ENCODE results near the gene POLD4.
A peak's percentile ranks its signal among the peaks of the same experiment; 100 is the strongest.

POLD4 gene

GRCh38 chr11:67315325-67315909, 37.9 kb downstream of the POLD4 start:
- Histone ChIP-seq H3K36me3 (ENCODE audit: control insufficient read depth in 1 of 2, insufficient read depth in 2 of 2, low read length in 2 of 2) (peaks cover 8 to 13% of the 10 kb centered on the region in 2 experiments), H2BK120ac (ENCODE audit: insufficient read depth, low read length, poor library complexity) (peak overlapping the region; percentile 11), H3K23ac (ENCODE audit: low read length) (no peak overlapping the region), H3K4ac (ENCODE audit: low read depth, low read length) (no peak overlapping the region), H3K18ac (ENCODE audit: low read length) (no peak overlapping the region), H4K8ac (ENCODE audit: low read depth, low read length) (no peak overlapping the region), H3K9ac (ENCODE audit: low read length) (no peak overlapping the region), H3K14ac (ENCODE audit: low read length) (no peak overlapping the region), H4K91ac (ENCODE audit: low read depth, low read length) (no peak overlapping the region), H3K79me1 (ENCODE audit: low read length) (peaks cover 11% of the 10 kb centered on the region), H4K12ac (ENCODE audit: low read depth, low read length) (no peak overlapping the region), H3K4me1 (ENCODE audit: control insufficient read depth in 1 of 2, insufficient read depth in 2 of 2, low read length in 2 of 2) (peaks cover 11 to 19% of the 10 kb centered on the region in 2 experiments), H3K4me3 (ENCODE audit: low read depth, low read length) (no peak overlapping the region), H3K27ac (ENCODE audit: low read depth, low read length) (no peak overlapping the region), H3K4me2 (ENCODE audit: low read length) (no peak overlapping the region), H3K79me2 (ENCODE audit: control insufficient read depth, insufficient read depth, low read length, poor library complexity) (peaks cover 5% of the 10 kb centered on the region), H2BK12ac (ENCODE audit: low read length) (no peak overlapping the region), H2BK5ac (ENCODE audit: low read depth, low read length, poor library complexity) (no peak overlapping the region), H3K27me3 (ENCODE audit: insufficient read depth, low read length) (peaks cover 3% of the 10 kb centered on the region), H3K9me3 (ENCODE audit: insufficient read depth, low read depth, low read length) (no peaks in the 10 kb centered on the region), H2AK5ac (ENCODE audit: low read length) (no peak overlapping the region), H2AFZ (ENCODE audit: insufficient read depth, low read length, poor library complexity) (no peak overlapping the region)
- DNase-seq, result peak in 1 of 2 donors; percentile 44
- WGBS (ENCODE audit: extremely low coverage, insufficient coverage, insufficient read length), result no CpG with 5 or more reads among the region's 9 CpGs

GRCh38 chr11:67314218-67314617, 39.1 kb downstream of the POLD4 start:
- no peak overlapping the region for H2BK120ac ChIP-seq (ENCODE audit: insufficient read depth, low read length, poor library complexity)
- H3K4me3 ChIP-seq (ENCODE audit: low read depth, low read length), result no peak overlapping the region
- no peak overlapping the region for H3K9ac ChIP-seq (ENCODE audit: low read length)
- no peak overlapping the region for H3K27ac ChIP-seq (ENCODE audit: low read depth, low read length)
- no peak overlapping the region for H2AK5ac ChIP-seq (ENCODE audit: low read length)
- no peak overlapping the region for H2AFZ ChIP-seq (ENCODE audit: insufficient read depth, low read length, poor library complexity)
- H3K79me1 ChIP-seq (ENCODE audit: low read length), result peaks cover 11% of the 10 kb centered on the region
- H3K4me2 ChIP-seq (ENCODE audit: low read length), result no peak overlapping the region
- no peak overlapping the region for H3K18ac ChIP-seq (ENCODE audit: low read length)
- H3K27me3 ChIP-seq (ENCODE audit: insufficient read depth, low read length), result peaks cover 3% of the 10 kb centered on the region
- no peak overlapping the region for H4K12ac ChIP-seq (ENCODE audit: low read depth, low read length)
- no peak overlapping the region for H2BK5ac ChIP-seq (ENCODE audit: low read depth, low read length, poor library complexity)
- WGBS (ENCODE audit: extremely low coverage, insufficient coverage, insufficient read length), result no CpG with 5 or more reads among the region's 2 CpGs
- no peak overlapping the region for H4K91ac ChIP-seq (ENCODE audit: low read depth, low read length)
- H3K9me3 ChIP-seq (ENCODE audit: insufficient read depth, low read depth, low read length), result no peaks in the 10 kb centered on the region
- no peak overlapping the region for H3K23ac ChIP-seq (ENCODE audit: low read length)
- H3K79me2 ChIP-seq (ENCODE audit: control insufficient read depth, insufficient read depth, low read length, poor library complexity), result peaks cover 5% of the 10 kb centered on the region
- H3K4me1 ChIP-seq (ENCODE audit: control insufficient read depth in 1 of 2, insufficient read depth in 2 of 2, low read length in 2 of 2), result peaks cover 11 to 19% of the 10 kb centered on the region in 2 experiments
- H4K8ac ChIP-seq (ENCODE audit: low read depth, low read length), result no peak overlapping the region
- H3K14ac ChIP-seq (ENCODE audit: low read length), result no peak overlapping the region
- H3K36me3 ChIP-seq (ENCODE audit: control insufficient read depth in 1 of 2, insufficient read depth in 2 of 2, low read length in 2 of 2), result peaks cover 18 to 23% of the 10 kb centered on the region in 2 experiments
- H2BK12ac ChIP-seq (ENCODE audit: low read length), result no peak overlapping the region
- H3K4ac ChIP-seq (ENCODE audit: low read depth, low read length), result no peak overlapping the region
- no peak for DNase-seq

GRCh38 chr11:67313125-67313890, 40.0 kb downstream of the POLD4 start:
- Histone ChIP-seq H4K91ac (ENCODE audit: low read depth, low read length) (peak overlapping the region; percentile 28), H3K18ac (ENCODE audit: low read length) (no peak overlapping the region), H2BK12ac (ENCODE audit: low read length) (no peak overlapping the region), H3K27me3 (ENCODE audit: insufficient read depth, low read length) (peaks cover 2% of the 10 kb centered on the region), H3K4me2 (ENCODE audit: low read length) (no peak overlapping the region), H3K9me3 (ENCODE audit: insufficient read depth, low read depth, low read length) (no peaks in the 10 kb centered on the region), H3K36me3 (ENCODE audit: control insufficient read depth in 1 of 2, insufficient read depth in 2 of 2, low read length in 2 of 2) (peaks cover 26 to 32% of the 10 kb centered on the region in 2 experiments), H4K8ac (ENCODE audit: low read depth, low read length) (no peak overlapping the region), H3K4me3 (ENCODE audit: low read depth, low read length) (no peak overlapping the region), H3K27ac (ENCODE audit: low read depth, low read length) (peak overlapping the region; percentile 61), H3K79me2 (ENCODE audit: control insufficient read depth, insufficient read depth, low read length, poor library complexity) (peaks cover 5% of the 10 kb centered on the region), H2BK120ac (ENCODE audit: insufficient read depth, low read length, poor library complexity) (no peak overlapping the region), H2AK5ac (ENCODE audit: low read length) (peak overlapping the region; percentile 39), H3K4ac (ENCODE audit: low read depth, low read length) (no peak overlapping the region), H2BK5ac (ENCODE audit: low read depth, low read length, poor library complexity) (no peak overlapping the region), H3K9ac (ENCODE audit: low read length) (no peak overlapping the region), H3K4me1 (ENCODE audit: control insufficient read depth in 1 of 2, insufficient read depth in 2 of 2, low read length in 2 of 2) (peaks cover 10 to 19% of the 10 kb centered on the region in 2 experiments), H3K14ac (ENCODE audit: low read length) (no peak overlapping the region), H3K79me1 (ENCODE audit: low read length) (peaks cover 11% of the 10 kb centered on the region), H2AFZ (ENCODE audit: insufficient read depth, low read length, poor library complexity) (no peak overlapping the region), H3K23ac (ENCODE audit: low read length) (no peak overlapping the region), H4K12ac (ENCODE audit: low read depth, low read length) (no peak overlapping the region)
- no CpG with 5 or more reads among the region's 11 CpGs for WGBS (ENCODE audit: extremely low coverage, insufficient coverage, insufficient read length)
- no peak for DNase-seq

DNA sequence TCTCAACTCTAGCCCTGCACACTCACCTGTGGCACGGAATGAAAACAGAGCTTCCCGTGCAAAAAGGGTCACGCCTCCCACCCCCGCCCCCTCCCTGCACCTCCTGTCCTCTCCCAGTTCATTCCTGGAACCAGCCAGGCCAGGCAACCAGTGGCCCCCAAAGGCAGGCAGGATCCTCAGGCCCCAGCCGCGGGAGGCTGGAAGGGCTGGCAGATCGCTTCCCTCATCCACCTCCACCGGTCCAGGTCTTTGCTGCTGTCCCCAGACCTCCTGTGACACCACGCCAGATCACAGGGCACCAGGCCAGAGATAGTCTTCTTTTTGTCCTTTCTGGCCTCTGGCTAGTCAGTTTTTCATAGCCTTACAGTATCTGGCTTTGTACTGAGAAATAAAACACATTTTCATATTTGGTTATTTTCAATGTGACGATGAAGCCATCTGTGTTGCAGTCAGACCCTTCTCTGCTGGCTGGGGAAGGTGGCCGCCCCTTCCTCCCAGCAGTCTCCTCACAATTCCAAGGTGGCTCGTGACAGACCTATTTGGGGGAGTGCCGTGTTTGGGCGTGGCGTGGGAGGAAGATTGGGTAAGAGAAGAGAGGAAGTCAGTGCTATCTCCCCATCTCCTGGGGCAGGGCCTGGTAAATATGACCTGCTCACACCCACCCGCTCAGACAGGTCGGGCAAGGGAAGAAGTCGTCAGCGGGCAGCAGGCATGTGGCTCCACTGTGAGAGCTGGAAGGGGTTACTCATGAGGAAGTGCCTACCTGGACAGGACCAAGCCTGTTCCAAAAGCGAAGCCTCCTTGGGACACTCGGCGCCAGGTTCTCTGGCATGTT, 40.9 kb downstream of the POLD4 start:
- Histone ChIP-seq H2BK5ac (ENCODE audit: low read depth, low read length, poor library complexity) (no peak overlapping the region), H3K14ac (ENCODE audit: low read length) (peak overlapping the region; percentile 20), H3K4me3 (ENCODE audit: low read depth, low read length) (no peak overlapping the region), H3K4me2 (ENCODE audit: low read length) (peak overlapping the region; percentile 10), H3K27ac (ENCODE audit: low read depth, low read length) (peak overlapping the region; percentile 61), H3K9me3 (ENCODE audit: insufficient read depth, low read depth, low read length) (no peaks in the 10 kb centered on the region), H4K8ac (ENCODE audit: low read depth, low read length) (peak overlapping the region; percentile 7), H4K12ac (ENCODE audit: low read depth, low read length) (no peak overlapping the region), H2AK5ac (ENCODE audit: low read length) (peak overlapping the region; percentile 39), H3K36me3 (ENCODE audit: control insufficient read depth in 1 of 2, insufficient read depth in 2 of 2, low read length in 2 of 2) (peaks cover 35 to 40% of the 10 kb centered on the region in 2 experiments), H3K79me1 (ENCODE audit: low read length) (peaks cover 9% of the 10 kb centered on the region), H3K18ac (ENCODE audit: low read length) (peak overlapping the region; percentile 23), H2AFZ (ENCODE audit: insufficient read depth, low read length, poor library complexity) (no peak overlapping the region), H3K4me1 (ENCODE audit: control insufficient read depth in 1 of 2, insufficient read depth in 2 of 2, low read length in 2 of 2) (peaks cover 9 to 19% of the 10 kb centered on the region in 2 experiments), H3K27me3 (ENCODE audit: insufficient read depth, low read length) (no peaks in the 10 kb centered on the region), H3K9ac (ENCODE audit: low read length) (no peak overlapping the region), H2BK12ac (ENCODE audit: low read length) (no peak overlapping the region), H4K91ac (ENCODE audit: low read depth, low read length) (peak overlapping the region; percentile 29), H3K4ac (ENCODE audit: low read depth, low read length) (no peak overlapping the region), H2BK120ac (ENCODE audit: insufficient read depth, low read length, poor library complexity) (no peak overlapping the region), H3K23ac (ENCODE audit: low read length) (no peak overlapping the region), H3K79me2 (ENCODE audit: control insufficient read depth, insufficient read depth, low read length, poor library complexity) (peaks cover 4% of the 10 kb centered on the region)
- peak; percentile 86 to 93 for DNase-seq
- no CpG with 5 or more reads among the region's 22 CpGs for whole genome bisulfite sequencing (ENCODE audit: extremely low coverage, insufficient coverage, insufficient read length)

Measured in trophoblast cell (in vitro differentiated cells and primary cell).